Natural killer cell treated with Interleukin-12 subunit alpha and Interleukin-12 subunit beta and Interleukin-15 and Interleukin-18, amount 100 ng/mL, for 72 hours (primary cell): ENCODE results near the gene DPP6. TPM values are rescaled to one million over a fixed set of nuclear protein-coding genes. Genes with fewer than 3 reads are reported as not detected.

Source experiments
- ATAC-seq, 2 donors: fragments of 150-1000 bp; cut with Tn5 transposase in 1 of 2; sonication (Bioruptor Pico), chemical (Tn5 transposase) in 1 of 2; 2 replicates each; pipeline ENCODE4 v1.10.0; 2021
- DNase-seq: peaks from one replicate; pipeline ENCODE4 v3.0.0; 2022; ENCODE audit warnings: low spot score
- H3K27ac Mint-ChIP-seq, 2 donors: 1 replicate in 1 of 2; 2 replicates in 1 of 2; pipeline ENCODE4 v1.8.0; 2022; ENCODE audit warnings: mixed read lengths in 2 of 2, mild to moderate bottlenecking in 1 of 2, moderate library complexity in 1 of 2
- H3K27me3 Mint-ChIP-seq, 2 donors: 1 replicate in 1 of 2; 2 replicates in 1 of 2; pipeline ENCODE4 v1.8.0; 2022; ENCODE audit warnings: mixed read lengths in 2 of 2
- H3K36me3 Mint-ChIP-seq: one replicate; pipeline ENCODE4 v1.8.0; 2022; ENCODE audit warnings: mixed read lengths
- H3K4me1 Mint-ChIP-seq, 2 donors: 1 replicate in 1 of 2; 2 replicates in 1 of 2; pipeline ENCODE4 v1.8.0; 2022; ENCODE audit warnings: low read depth in 2 of 2, mixed read lengths in 2 of 2, mild to moderate bottlenecking in 1 of 2
- H3K4me3 Mint-ChIP-seq: one replicate; pipeline ENCODE4 v1.8.0; 2022; ENCODE audit warnings: mixed read lengths
- H3K9me3 Mint-ChIP-seq: 2 replicates; pipeline ENCODE4 v1.8.0; 2022; ENCODE audit warnings: mixed read lengths
- total RNA-seq, 2 donors: library from RNA; stranded (reverse); gene quantifications; one replicate each; pipeline ENCODE4 v1.2.3, GENCODE V29; 2022

DPP6 gene
- total RNA-seq, 2 donors from 2014 or later = not detected

- no peaks in the 10 kb centered on the region for H3K36me3 Mint-ChIP-seq
- H3K4me3 Mint-ChIP-seq = no peak overlapping the region
- H3K4me1 Mint-ChIP-seq = no peaks in the 10 kb centered on the region
- DNase-seq = no peak
- H3K27me3 Mint-ChIP-seq = no peaks in the 10 kb centered on the region
- ATAC-seq = no peak
- H3K27ac Mint-ChIP-seq = no peak overlapping the region
- peaks cover 17% of the 10 kb centered on the region for H3K9me3 Mint-ChIP-seq
Observed at GRCh38 chr7:154631162-154631561, 579.0 kb downstream of the DPP6 start.

DNA sequence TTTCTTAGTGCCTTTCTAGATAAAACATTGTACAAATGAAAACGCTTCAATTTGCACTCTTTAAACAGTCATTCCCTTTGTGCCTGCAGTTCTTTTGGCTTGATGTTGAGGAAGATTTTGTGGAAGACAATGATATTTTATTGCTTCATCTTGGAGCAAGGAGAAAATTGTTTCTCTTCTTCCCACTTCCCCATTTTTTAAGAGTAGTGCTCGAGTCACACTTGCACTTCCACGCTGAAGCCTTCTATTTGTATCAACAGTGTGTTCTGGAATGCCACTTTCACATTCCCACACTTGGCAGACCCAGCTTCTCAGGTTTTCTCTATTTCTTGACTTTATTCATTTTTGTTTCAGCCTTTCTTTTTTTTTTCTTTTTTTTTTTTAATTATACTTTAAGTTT is 581.4 kb downstream of the DPP6 start:
- Mint-ChIP-seq H3K9me3 (peaks cover 19% of the 10 kb centered on the region), H3K36me3 (no peaks in the 10 kb centered on the region), H3K27me3 (no peaks in the 10 kb centered on the region), H3K4me1 (no peaks in the 10 kb centered on the region), H3K4me3 (no peak overlapping the region), H3K27ac (no peak overlapping the region)
- ATAC-seq (no peak), DNase-seq (no peak)

- H3K36me3 Mint-ChIP-seq = peaks cover 4% of the 10 kb centered on the region
- DNase-seq (no peak), ATAC-seq (no peak)
- no peak overlapping the region for H3K4me3 Mint-ChIP-seq
- H3K27me3 Mint-ChIP-seq = no peaks in the 10 kb centered on the region
- peaks cover 15% of the 10 kb centered on the region for H3K9me3 Mint-ChIP-seq
- H3K27ac Mint-ChIP-seq = no peak overlapping the region
- no peaks in the 10 kb centered on the region for H3K4me1 Mint-ChIP-seq
Observed at GRCh38 chr7:154638286-154638685, 586.1 kb downstream of the DPP6 start.

GRCh38 chr7:154640266-154640865 is 588.2 kb downstream of the DPP6 start:
- peaks cover 4% of the 10 kb centered on the region for H3K36me3 Mint-ChIP-seq
- no peaks in the 10 kb centered on the region for H3K4me1 Mint-ChIP-seq
- no peaks in the 10 kb centered on the region for H3K27me3 Mint-ChIP-seq
- no peak overlapping the region for H3K4me3 Mint-ChIP-seq
- H3K27ac Mint-ChIP-seq = no peak overlapping the region
- no peak for ATAC-seq
- peaks cover 10% of the 10 kb centered on the region for H3K9me3 Mint-ChIP-seq
- DNase-seq = no peak

GRCh38 chr7:154640917-154641316 is 588.7 kb downstream of the DPP6 start:
- Mint-ChIP-seq H3K9me3 (peaks cover 10% of the 10 kb centered on the region), H3K27me3 (no peaks in the 10 kb centered on the region), H3K4me1 (no peaks in the 10 kb centered on the region), H3K36me3 (peaks cover 4% of the 10 kb centered on the region), H3K27ac (no peak overlapping the region), H3K4me3 (no peak overlapping the region)
- no peak for ATAC-seq
- DNase-seq = no peak

GRCh38 chr7:154644366-154644765 is 592.2 kb downstream of the DPP6 start:
- peaks cover 5% of the 10 kb centered on the region for H3K9me3 Mint-ChIP-seq
- no peaks in the 10 kb centered on the region for H3K27me3 Mint-ChIP-seq
- DNase-seq = no peak
- H3K36me3 Mint-ChIP-seq = no peaks in the 10 kb centered on the region
- no peak for ATAC-seq
- H3K4me1 Mint-ChIP-seq = no peaks in the 10 kb centered on the region
- no peak overlapping the region for H3K27ac Mint-ChIP-seq
- no peak overlapping the region for H3K4me3 Mint-ChIP-seq

DNA sequence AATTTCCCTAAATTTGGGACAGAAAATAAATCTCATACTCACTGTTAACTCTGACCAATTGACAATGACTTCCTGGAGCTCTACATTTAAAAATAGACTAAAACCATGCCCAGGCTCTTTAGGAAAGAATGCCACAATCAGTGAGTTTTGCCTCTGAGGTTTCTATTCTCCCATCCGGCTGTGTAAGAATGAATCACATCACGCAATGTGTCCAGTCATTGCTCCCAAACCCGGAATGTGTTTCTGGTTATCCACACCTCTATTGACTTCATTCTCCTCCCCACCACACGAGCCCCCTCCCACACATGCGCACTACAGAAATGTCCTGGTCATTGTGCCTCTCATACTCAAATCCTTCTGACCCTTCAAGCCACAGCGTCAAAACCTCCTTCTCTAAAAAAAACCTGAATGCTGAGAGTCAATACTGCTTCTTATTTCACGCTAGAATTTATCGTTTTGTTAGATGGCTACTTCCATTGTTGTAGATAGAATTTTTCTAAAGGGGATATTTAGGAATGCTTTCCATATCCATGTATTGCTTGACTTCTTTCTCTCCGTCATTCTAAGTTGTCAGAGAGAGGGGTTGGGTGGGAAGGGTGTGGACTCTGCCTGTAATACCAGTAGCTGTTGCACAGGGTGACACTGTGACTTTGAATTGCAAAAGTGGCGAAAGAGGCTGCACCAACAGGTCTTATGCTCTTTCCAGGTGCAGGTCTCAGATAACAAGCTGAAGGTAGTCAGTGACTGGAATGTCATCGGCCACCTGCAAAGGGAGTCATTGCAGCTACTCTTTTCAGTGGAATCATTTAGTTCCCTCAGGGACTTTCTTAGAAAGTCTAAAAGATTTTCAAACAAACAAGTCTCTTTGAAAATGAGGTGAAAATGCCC is 594.2 kb downstream of the DPP6 start:
- Mint-ChIP-seq H3K27ac (no peak overlapping the region), H3K4me3 (no peak overlapping the region), H3K36me3 (no peaks in the 10 kb centered on the region), H3K4me1 (no peaks in the 10 kb centered on the region), H3K27me3 (no peaks in the 10 kb centered on the region), H3K9me3 (peaks cover 5% of the 10 kb centered on the region)
- DNase-seq = no peak
- ATAC-seq = no peak

DNA sequence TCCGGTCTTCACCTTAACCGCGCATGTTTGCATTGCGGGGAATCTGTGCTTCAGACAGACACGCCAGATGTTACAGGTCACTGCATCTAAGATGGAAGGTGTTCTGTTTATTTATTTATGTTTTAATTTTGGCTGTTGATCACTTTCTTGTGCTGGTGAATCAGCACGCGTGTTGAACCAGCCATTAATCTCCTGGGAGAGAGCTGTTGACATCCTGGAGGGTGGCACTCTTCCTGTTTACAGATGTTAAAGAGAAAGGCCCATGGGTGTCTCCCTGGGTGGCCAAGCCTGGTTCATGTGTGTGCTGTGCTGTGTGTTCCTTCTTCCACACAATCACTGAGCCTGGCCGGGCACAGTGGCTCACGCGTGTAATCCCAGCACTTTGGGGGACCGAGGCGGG is 595.4 kb downstream of the DPP6 start:
- Mint-ChIP-seq H3K4me3 (no peak overlapping the region), H3K27me3 (no peaks in the 10 kb centered on the region), H3K9me3 (peaks cover 5% of the 10 kb centered on the region), H3K4me1 (no peaks in the 10 kb centered on the region), H3K36me3 (no peaks in the 10 kb centered on the region), H3K27ac (no peak overlapping the region)
- no peak for DNase-seq
- no peak for ATAC-seq

- DNase-seq (no peak), ATAC-seq (no peak)
- no peaks in the 10 kb centered on the region for H3K27me3 Mint-ChIP-seq
- peaks cover 10% of the 10 kb centered on the region for H3K9me3 Mint-ChIP-seq
- H3K36me3 Mint-ChIP-seq = no peaks in the 10 kb centered on the region
- no peaks in the 10 kb centered on the region for H3K4me1 Mint-ChIP-seq
- no peak overlapping the region for H3K4me3 Mint-ChIP-seq
- no peak overlapping the region for H3K27ac Mint-ChIP-seq
Observed at GRCh38 chr7:154649015-154649414, 596.8 kb downstream of the DPP6 start.

DNA sequence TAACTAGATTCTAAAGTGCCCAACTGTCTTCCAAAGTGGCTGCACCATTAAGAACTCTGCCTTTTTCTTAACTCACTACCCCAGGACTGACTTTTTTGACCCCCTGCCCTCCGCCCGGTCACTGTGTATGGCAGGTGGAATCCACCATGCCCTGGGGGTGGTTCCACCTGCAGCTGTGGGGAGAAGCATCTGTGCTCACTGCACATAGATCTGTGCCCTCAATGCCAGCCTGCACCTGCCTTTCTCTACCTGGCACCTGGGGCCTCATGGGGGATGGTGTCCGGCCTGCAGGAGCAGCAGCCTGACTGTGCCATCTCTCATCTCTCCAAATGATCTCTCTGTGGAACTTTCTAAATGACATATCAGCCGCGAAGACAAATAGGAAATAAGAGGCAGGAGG is 597.2 kb downstream of the DPP6 start:
- ATAC-seq (no peak), DNase-seq (no peak)
- Mint-ChIP-seq H3K36me3 (no peaks in the 10 kb centered on the region), H3K4me1 (no peaks in the 10 kb centered on the region), H3K4me3 (no peak overlapping the region), H3K27me3 (no peaks in the 10 kb centered on the region), H3K27ac (no peak overlapping the region), H3K9me3 (peaks cover 10% of the 10 kb centered on the region)

DNA sequence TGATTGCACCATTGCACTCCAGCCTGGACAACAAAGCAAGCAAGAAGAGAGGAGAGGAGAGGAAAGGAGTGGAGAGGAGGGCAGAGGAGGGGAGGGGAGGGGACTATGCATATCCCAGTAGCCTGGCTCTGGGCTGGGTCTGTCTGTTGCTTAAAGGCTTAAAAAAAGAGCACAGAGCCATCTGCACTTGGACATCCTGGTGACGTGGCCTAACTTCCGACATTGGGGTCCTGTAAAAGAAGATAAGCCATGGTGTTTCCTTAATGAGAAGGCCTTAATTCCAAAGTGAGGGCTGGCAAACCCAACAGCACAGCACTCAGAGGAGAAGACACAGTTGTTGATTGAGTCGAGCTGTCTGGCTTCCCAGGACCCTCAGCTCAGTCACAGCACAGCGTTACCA is 598.1 kb downstream of the DPP6 start:
- H3K4me3 Mint-ChIP-seq = no peak overlapping the region
- ATAC-seq (no peak), DNase-seq (no peak)
- H3K27me3 Mint-ChIP-seq = no peaks in the 10 kb centered on the region
- peaks cover 10% of the 10 kb centered on the region for H3K9me3 Mint-ChIP-seq
- no peak overlapping the region for H3K27ac Mint-ChIP-seq
- no peaks in the 10 kb centered on the region for H3K36me3 Mint-ChIP-seq
- no peaks in the 10 kb centered on the region for H3K4me1 Mint-ChIP-seq

GRCh38 chr7:154651501-154651900 is 599.3 kb downstream of the DPP6 start:
- Mint-ChIP-seq H3K27ac (no peak overlapping the region), H3K27me3 (no peaks in the 10 kb centered on the region), H3K4me1 (no peaks in the 10 kb centered on the region), H3K9me3 (peaks cover 7% of the 10 kb centered on the region), H3K4me3 (no peak overlapping the region), H3K36me3 (no peaks in the 10 kb centered on the region)
- no peak for DNase-seq
- no peak for ATAC-seq

- no peaks in the 10 kb centered on the region for H3K4me1 Mint-ChIP-seq
- H3K36me3 Mint-ChIP-seq = no peaks in the 10 kb centered on the region
- no peak overlapping the region for H3K4me3 Mint-ChIP-seq
- DNase-seq (no peak), ATAC-seq (no peak)
- H3K27ac Mint-ChIP-seq = no peak overlapping the region
- peaks cover 6% of the 10 kb centered on the region for H3K9me3 Mint-ChIP-seq
- no peaks in the 10 kb centered on the region for H3K27me3 Mint-ChIP-seq
Observed at GRCh38 chr7:154652564-154652963, 600.4 kb downstream of the DPP6 start.

DNA sequence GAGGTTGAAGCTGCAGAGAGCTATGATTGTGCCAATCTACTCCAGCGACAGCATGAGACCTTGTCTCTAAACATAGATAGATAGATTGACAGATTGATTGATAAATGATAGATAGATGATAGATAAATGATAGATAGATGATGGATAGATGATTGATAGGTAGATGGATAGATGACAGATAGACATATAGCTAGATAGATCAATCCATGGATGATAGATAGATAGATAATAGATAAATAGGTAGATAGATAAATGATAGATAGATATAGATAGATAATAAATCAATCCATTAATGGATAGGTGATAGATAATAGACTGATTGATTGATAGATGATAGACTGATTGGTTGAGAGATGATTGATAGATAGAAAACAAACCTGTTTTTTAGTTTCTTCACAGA is 601.1 kb downstream of the DPP6 start:
- no peak for DNase-seq
- ATAC-seq = no peak
- Mint-ChIP-seq H3K4me1 (no peaks in the 10 kb centered on the region), H3K27ac (no peak overlapping the region), H3K36me3 (no peaks in the 10 kb centered on the region), H3K4me3 (no peak overlapping the region), H3K9me3 (peaks cover 6% of the 10 kb centered on the region), H3K27me3 (no peaks in the 10 kb centered on the region)
